K562 (cell line): ENCODE results near the gene TMEM131. TPM values are rescaled to one million over a fixed set of nuclear protein-coding genes. Genes with fewer than 3 reads are reported as not detected.
A peak's percentile ranks its signal among the peaks of the same experiment; 100 is the strongest.

ENCODE experiments used
- ARID4B ChIP-seq: sonication (generic); formaldehyde crosslinking; IDR thresholded peaks from 2 replicates; pipeline ENCODE4 v1.8.0; 2022; ENCODE audit warnings: mild to moderate bottlenecking, missing genetic modification reagents
- CHD2 ChIP-seq: IDR thresholded peaks from 2 replicates; pipeline ENCODE4 v1.6.1; 2011; ENCODE audit warnings: low read depth, low read length
- EP400 ChIP-seq: fragments of 450-650 bp; IDR thresholded peaks from 2 replicates; pipeline ENCODE4 v1.6.1; 2017; ENCODE audit warnings: antibody characterized with exemption, mild to moderate bottlenecking, moderate library complexity
- ESRRA ChIP-seq: fragments of 450-650 bp; IDR thresholded peaks from 2 replicates; pipeline ENCODE4 v1.6.1; 2014; ENCODE audit warnings: low read depth, mild to moderate bottlenecking, moderate library complexity, borderline replicate concordance
- GMEB1 ChIP-seq: fragments of 250-450 bp; sonication (Bioruptor Pico); IDR thresholded peaks from 2 replicates; pipeline ENCODE4 v1.4.0; 2020; ENCODE audit warnings: mild to moderate bottlenecking
- JUND ChIP-seq, 2 experiments: IDR thresholded peaks; 2 replicates in 1 of 2; 3 replicates in 1 of 2; pipeline ENCODE4 v1.6.1; 2011; ENCODE audit warnings: borderline replicate concordance in 2 of 2, low read depth in 2 of 2, low read length in 2 of 2, improper control_type of control experiment in 1 of 2, missing biosample characterization in 1 of 2, missing genetic modification characterization in 1 of 2, missing genetic modification reagents in 1 of 2
- KDM5B ChIP-seq: fragments of 200-600 bp; sonication (generic); IDR thresholded peaks from 2 replicates; pipeline ENCODE4 v1.6.1; 2012; ENCODE audit warnings: low read depth, mild to moderate bottlenecking, moderate library complexity, low read length, control low read depth, inconsistent platforms; ENCODE audit not compliant: insufficient replicate concordance
- MBD2 ChIP-seq: sonication (generic); IDR thresholded peaks from 2 replicates; pipeline ENCODE4 v1.6.1; 2016; ENCODE audit warnings: low read depth, borderline replicate concordance
- MTA3 ChIP-seq: fragments of 450-650 bp; formaldehyde crosslinking; IDR thresholded peaks from 2 replicates; pipeline ENCODE4 v1.6.1; 2017; ENCODE audit warnings: mild to moderate bottlenecking, borderline replicate concordance
- MYC ChIP-seq, 2 experiments: fragments of 250-450 bp in 1 of 2; sonication (Bioruptor Pico) in 1 of 2; IDR thresholded peaks; 2 replicates each; pipeline versions ENCODE4 v1.5.1 to v1.6.1; 2012 to 2021; ENCODE audit warnings: low read depth in 2 of 2, borderline replicate concordance in 1 of 2, improper control_type of control experiment in 1 of 2, low read length in 1 of 2, mild to moderate bottlenecking in 1 of 2, moderate library complexity in 1 of 2
- RHOXF2B ChIP-seq: fragments of 250-450 bp; sonication (Bioruptor Pico); conservative IDR thresholded peaks from 2 replicates; pipeline ENCODE4 v1.5.1; 2021
- SMAD1 ChIP-seq: fragments of 150-350 bp; IDR thresholded peaks from 2 replicates; pipeline ENCODE4 v1.6.1; 2014; ENCODE audit warnings: low read length, low read depth; ENCODE audit not compliant: partially characterized antibody
- TBP ChIP-seq: optimal IDR thresholded peaks from 2 replicates; pipeline ENCODE3; 2011; ENCODE audit warnings: low read depth, low read length, improper control_type of control experiment
- TEAD1 ChIP-seq, 2 experiments: fragments of 450-650 bp in 1 of 2; sonication (generic) in 1 of 2; formaldehyde crosslinking; IDR thresholded peaks; 2 replicates each; pipeline versions ENCODE4 v1.4.0 to v1.8.0; 2020 to 2022; ENCODE audit warnings: mild to moderate bottlenecking in 2 of 2, missing genetic modification reagents in 1 of 2
- YBX1 ChIP-seq: fragments of 450-650 bp; IDR thresholded peaks from 2 replicates; pipeline ENCODE4 v1.7.1; 2016; ENCODE audit warnings: mild to moderate bottlenecking
- ZNF197 ChIP-seq: fragments of 200-800 bp; sonication (Bioruptor generic); IDR thresholded peaks from 2 replicates; pipeline ENCODE4 v1.6.1; 2016; ENCODE audit warnings: low read depth, missing genetic modification characterization, missing compliant biosample characterization
- ZNF212 ChIP-seq: fragments of 450-650 bp; formaldehyde crosslinking; IDR thresholded peaks from 2 replicates; pipeline ENCODE4 v1.4.0; 2020; ENCODE audit warnings: mild to moderate bottlenecking
- ZNF431 ChIP-seq: sonication (generic); formaldehyde crosslinking; IDR thresholded peaks from 2 replicates; pipeline ENCODE4 v1.8.0; 2022; ENCODE audit warnings: mild to moderate bottlenecking, missing genetic modification reagents
- ZNF436 ChIP-seq: fragments of 250-450, 450-650 bp; sonication (Bioruptor Pico); formaldehyde crosslinking; IDR thresholded peaks from 2 replicates; pipeline ENCODE4 v1.7.0; 2020; ENCODE audit warnings: mild to moderate bottlenecking
- polyA plus RNA-seq, 8 experiments: library from polyadenylated mRNA; depleted of rRNA in 4 of 8; stranded (reverse) in 5 of 8; unstranded in 3 of 8; fragments of >200 nt; fragmentation: Nextera tagmentation in 2 of 8; fragmentation: Illumina TruSeq in 1 of 8; extraction: Ambion mirVana in 2 of 8; extraction: Trizol in 1 of 8; gene quantifications; 2 replicates each; pipeline versions ENCODE4 v1.2.1 to v1.2.3, GENCODE V29; 2011 to 2014; ENCODE audit warnings: inconsistent platforms in 1 of 8, missing spikeins in 1 of 8
- total RNA-seq, 7 experiments: library from RNA; depleted of rRNA in 6 of 7; stranded (reverse); fragments of >200 nt in 6 of 7; fragmentation: Illumina TruSeq in 2 of 7; extraction: Trizol in 2 of 7; gene quantifications; 2 replicates each; pipeline versions ENCODE4 v1.2.1 to v1.2.3, GENCODE V29; 2011 to 2021; ENCODE audit warnings: low replicate concordance in 1 of 7

Gene TMEM131
- total and polyA plus RNA-seq, 9 of the 15 experiments (the other 6 are each of a cell fraction or from before 2014, with no cell fraction given): 2.5 to 21.1 (median 12.4) TPM

- peak; percentile 74 for TF ChIP-seq TBP
- TF ChIP-seq CHD2: no peak
- 0 out of 2 replicates have a peak, but pooled peaks have one; percentile 28 for TF ChIP-seq ZNF431 (CRISPR knock-in tag)
- no peak for TF ChIP-seq ZNF436 (CRISPR knock-in tag)
- TF ChIP-seq ESRRA: 0 out of 2 replicates have a peak, but pooled peaks have one; percentile 23
- TF ChIP-seq GMEB1 (CRISPR knock-in tag): peak; percentile 92
- TF ChIP-seq RHOXF2B (CRISPR knock-in tag): no peak
- peak; percentile 74 for TF ChIP-seq ARID4B (CRISPR knock-in tag)
- peak; percentile 83 for TF ChIP-seq KDM5B
- TF ChIP-seq YBX1: no peak
- TF ChIP-seq JUND (IDR thresholded peaks at IDR 0.05; ENCODE audit: borderline replicate concordance, low read depth, low read length): peak; percentile 10; the same call in 1 of the 2 replicates
- TF ChIP-seq JUND (tag; IDR thresholded peaks at IDR 0.05; ENCODE audit: borderline replicate concordance, low read depth, low read length): no peak
- peak; percentile 81; the same call in 1 of the 2 replicates for TF ChIP-seq MYC (IDR thresholded peaks at IDR 0.05; ENCODE audit: low read depth, low read length)
- TF ChIP-seq MYC (CRISPR knock-in tag; IDR thresholded peaks at IDR 0.05; ENCODE audit: borderline replicate concordance, low read depth): no peak
- peak; percentile 78; the same call in 1 of the 2 replicates for TF ChIP-seq EP400
- TF ChIP-seq ZNF212: 0 out of 2 replicates have a peak, but pooled peaks have one; percentile 22
- TF ChIP-seq MBD2: peak; percentile 78; the same call in 1 of the 2 replicates
- peak in 1 of 2 experiments; percentile 60; a peak in 1 of 4 replicates for TF ChIP-seq TEAD1 (CRISPR knock-in tag; IDR thresholded peaks at IDR 0.05)
- peak; percentile 29; the same call in 1 of the 2 replicates for TF ChIP-seq ZNF197 (CRISPR knock-in tag)
- TF ChIP-seq SMAD1: no peak
- TF ChIP-seq MTA3: 0 out of 2 replicates have a peak, but pooled peaks have one; percentile 50
These were observed at the start of gene TMEM131 (continued) for GRCh38 chr2:97995734-97996624.
